NCI-H1417 treated with DMSO at 0.1 percent for 48 hours (cell line): ENCODE results near the gene RMDN3.
A peak's percentile ranks its signal among the peaks of the same experiment; 100 is the strongest.

Source experiments
- DNase-seq: peaks from one replicate; lab custom pipeline; 2025; lab: John Stamatoyannopoulos, UW

Gene RMDN3

GRCh38 chr15:40773496-40773895 is 18.4 kb upstream of the RMDN3 start:
- no peak for DNase-seq

GRCh38 chr15:40772014-40772413 is 17.0 kb upstream of the RMDN3 start:
- DNase-seq, result no peak

- no peak for DNase-seq
Observed at GRCh38 chr15:40771242-40771641, 16.2 kb upstream of the RMDN3 start.

GRCh38 chr15:40770147-40770721 is 15.2 kb upstream of the RMDN3 start:
- DNase-seq, result no peak

- no peak for DNase-seq
Observed at GRCh38 chr15:40769274-40770146, 14.5 kb upstream of the RMDN3 start, which contains the start of gene C15orf62. C15orf62 (plus strand) TSS chr15:40769980; CDS start chr15:40770496, 516 bp downstream.

GRCh38 chr15:40768521-40769273 is 13.6 kb upstream of the RMDN3 start:
- DNase-seq, result no peak

GRCh38 chr15:40767838-40768500 is 12.9 kb upstream of the RMDN3 start:
- no peak for DNase-seq

- no peak for DNase-seq
Observed at GRCh38 chr15:40766906-40767837, 12.1 kb upstream of the RMDN3 start.

GRCh38 chr15:40766194-40766815 is 11.3 kb upstream of the RMDN3 start:
- no peak for DNase-seq

- no peak for DNase-seq
Observed at GRCh38 chr15:40764629-40765103, 9.6 kb upstream of the RMDN3 start.

GRCh38 chr15:40763801-40764628 is 9.0 kb upstream of the RMDN3 start, which contains the start of gene GCHFR:
GCHFR (plus strand) TSS chr15:40764068; CDS start chr15:40764181, 113 bp downstream.
- no peak for DNase-seq

- DNase-seq, result peak; percentile 62
Observed at GRCh38 chr15:40762919-40763800, 8.1 kb upstream of the RMDN3 start.

- DNase-seq, result no peak
Observed at GRCh38 chr15:40759961-40760360, 4.9 kb upstream of the RMDN3 start.

GRCh38 chr15:40756938-40757337 is 1.9 kb upstream of the RMDN3 start:
- no peak for DNase-seq

- DNase-seq, result no peak
Observed at GRCh38 chr15:40755812-40756208, 756 bp upstream of the RMDN3 start.

GRCh38 chr15:40754574-40754882 is 526 bp downstream of the RMDN3 start:
- no peak for DNase-seq

GRCh38 chr15:40751745-40752144 is 3.3 kb downstream of the RMDN3 start:
- DNase-seq, result no peak

- DNase-seq, result no peak
Observed at GRCh38 chr15:40750885-40751284, 4.2 kb downstream of the RMDN3 start.
